GM19035 (cell line): ENCODE measurements around the gene EXTL2.
A peak's percentile ranks its signal among the peaks of the same experiment; 100 is the strongest.
"Not testable (repeated sequence)": the region's sequence is repeated elsewhere in the genome, so short reads cannot be mapped to it uniquely, and the experiment has no call there.

Source experiments
- ATAC-seq: cut with Tn5 transposase; IDR thresholded peaks from one replicate; pipeline ENCODE4 v1.9.1; 2021; ENCODE audit not compliant: unreplicated experiment

EXTL2 gene

DNA sequence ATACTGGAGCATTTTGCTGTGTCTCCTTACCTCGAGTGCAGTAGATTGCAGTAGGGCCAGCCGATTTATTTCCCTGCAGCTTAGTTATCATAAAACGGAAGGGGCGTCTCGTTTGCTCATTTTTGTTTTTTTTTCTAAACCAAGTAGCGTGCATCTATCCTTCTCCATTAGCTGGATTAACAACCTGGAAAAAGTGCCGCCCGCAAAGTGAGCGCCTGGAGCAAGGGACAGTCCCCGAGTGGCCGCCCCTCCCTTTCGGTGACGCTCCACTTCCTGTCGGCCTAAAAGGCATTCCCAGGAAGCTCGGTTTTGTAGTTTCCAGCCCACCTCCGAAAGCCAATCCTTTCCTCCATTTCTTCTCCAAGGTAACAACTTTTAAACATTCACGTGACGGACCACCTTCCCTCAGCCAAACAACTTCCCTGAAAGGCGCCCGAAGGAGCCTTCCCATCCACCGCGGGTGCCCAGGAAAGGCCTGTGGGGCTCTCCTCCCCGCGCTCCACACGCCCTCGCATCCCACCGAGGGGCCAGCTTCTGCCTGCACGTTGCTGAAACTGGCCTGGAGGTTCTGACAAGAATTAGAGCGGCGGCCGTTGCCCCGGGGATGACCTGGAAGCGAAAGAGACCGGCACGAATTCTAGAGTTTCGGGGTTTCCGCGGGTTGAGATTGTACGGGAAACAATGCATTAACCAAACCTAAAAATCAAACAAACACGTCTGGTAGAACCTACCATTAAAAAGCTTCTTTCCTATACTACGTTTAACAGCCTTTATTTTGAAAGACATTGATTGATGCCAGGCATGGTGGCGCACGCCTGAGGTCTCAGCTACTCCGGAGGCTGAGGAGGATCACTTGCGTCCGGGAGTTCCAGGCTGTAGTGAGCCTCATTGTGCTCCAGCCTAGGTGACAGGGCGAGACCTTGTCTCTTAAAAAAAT, at the start of gene EXTL2:
TSS of gene EXTL2 (minus strand) at position 240 of the 937 bp plus-strand sequence. CDS start 6,085 bp downstream, outside the sequence.
- peak; percentile 34 for ATAC-seq

DNA sequence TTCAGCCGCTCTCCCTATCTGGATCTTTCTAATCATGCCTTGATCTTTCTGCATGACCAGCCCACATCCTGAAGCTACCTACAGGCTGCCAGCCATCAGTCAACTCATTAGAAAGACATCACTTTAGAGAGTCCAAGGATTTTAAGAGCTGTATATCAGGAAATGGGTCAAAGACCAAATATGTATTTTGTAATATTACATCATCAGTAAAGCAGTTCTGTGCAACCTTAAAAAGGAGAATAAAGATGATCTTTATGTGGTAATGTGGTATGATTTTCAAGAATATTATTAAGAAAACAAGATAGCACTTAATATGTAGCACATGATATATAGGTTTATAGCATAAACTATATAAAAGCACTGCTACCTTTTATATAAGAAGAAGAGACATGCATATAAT, 48.9 kb upstream of the EXTL2 start:
- no peak for ATAC-seq

GRCh38 chr1:100942304-100943046, 47.8 kb upstream of the EXTL2 start:
- no peak for ATAC-seq

DNA sequence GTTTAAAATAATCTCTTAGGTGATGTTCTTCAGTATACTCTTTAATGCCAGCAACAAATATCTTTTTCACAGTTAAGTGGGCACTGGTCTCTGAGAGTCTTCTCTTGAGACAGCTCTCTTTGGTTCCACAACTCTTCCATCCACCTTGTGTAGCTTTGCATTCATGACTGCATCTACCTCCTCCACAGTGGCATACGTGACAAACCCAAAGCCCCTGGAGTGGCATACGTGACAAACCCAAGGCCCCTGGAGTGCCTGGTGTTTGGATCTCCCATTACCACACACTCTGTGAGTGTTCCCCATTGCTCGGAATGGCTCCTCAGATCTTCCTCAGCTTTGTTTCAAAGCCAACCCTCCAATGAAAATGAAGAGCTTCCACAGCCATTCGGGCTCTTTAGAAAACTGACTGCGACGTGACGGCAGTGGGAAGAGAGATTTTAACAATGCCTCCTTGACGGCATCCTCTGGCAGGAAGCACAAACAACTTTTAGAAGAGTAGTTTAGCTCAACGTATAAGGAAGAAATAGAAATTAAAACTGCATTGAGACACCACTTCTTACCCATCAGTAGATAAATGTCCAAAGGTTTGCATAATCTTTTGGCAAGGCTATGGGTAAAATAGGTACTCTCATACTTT, 47.1 kb upstream of the EXTL2 start:
- ATAC-seq = no peak

DNA sequence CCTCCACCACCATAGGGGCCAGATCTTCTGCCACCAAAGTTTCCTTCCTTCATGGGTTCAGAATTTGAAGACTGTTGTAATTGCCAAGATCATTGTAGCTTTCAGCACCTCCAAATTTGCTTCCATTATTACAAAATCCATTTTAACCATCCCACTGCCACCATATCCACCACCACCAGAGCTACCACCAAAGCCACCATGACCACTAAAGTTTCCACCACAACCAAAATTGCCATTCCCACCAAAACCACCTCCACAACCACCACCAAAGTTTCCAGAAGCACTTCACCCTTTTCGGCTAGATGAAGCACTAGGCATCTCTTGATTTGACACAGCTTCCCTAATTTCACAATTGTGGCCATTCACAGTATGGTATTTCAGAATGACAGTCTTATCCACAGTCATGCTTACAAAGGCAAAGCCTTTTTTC, 46.5 kb upstream of the EXTL2 start:
- no peak for ATAC-seq

DNA sequence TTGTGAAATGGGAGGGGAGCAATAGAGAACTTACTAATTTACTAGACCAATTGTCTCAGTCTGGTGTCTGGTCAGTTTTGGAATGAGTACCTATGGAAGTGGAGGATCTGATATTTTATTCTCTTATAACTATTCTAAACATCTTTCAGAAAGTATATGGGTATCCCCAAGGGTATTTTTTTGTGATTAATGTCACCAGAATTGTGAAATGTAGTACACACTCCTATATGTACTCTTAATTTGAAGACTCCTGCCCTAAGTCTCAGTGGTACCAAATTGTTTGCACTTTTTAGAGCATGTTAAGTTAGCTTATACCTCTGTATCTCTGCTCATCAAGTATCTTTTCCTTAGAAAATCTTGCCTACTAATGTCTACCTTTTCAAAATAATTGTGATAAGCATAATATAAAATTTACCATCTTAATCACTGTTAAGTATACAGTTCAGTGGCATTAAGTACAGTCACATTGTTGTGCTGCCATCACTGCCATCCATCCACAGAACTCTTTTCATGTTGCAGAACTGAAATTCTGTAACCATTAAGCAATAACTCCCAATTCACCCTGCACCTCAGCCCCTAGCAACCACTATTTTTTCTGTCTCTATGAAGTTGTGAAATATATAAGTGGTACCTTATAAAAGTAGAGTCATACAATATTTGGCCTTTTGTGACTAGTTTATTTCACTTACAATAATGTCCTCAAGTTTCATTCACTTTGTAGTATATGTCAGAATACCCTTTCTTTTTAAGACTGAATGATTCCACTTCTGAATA, 41.7 kb upstream of the EXTL2 start:
- ATAC-seq = no peak

DNA sequence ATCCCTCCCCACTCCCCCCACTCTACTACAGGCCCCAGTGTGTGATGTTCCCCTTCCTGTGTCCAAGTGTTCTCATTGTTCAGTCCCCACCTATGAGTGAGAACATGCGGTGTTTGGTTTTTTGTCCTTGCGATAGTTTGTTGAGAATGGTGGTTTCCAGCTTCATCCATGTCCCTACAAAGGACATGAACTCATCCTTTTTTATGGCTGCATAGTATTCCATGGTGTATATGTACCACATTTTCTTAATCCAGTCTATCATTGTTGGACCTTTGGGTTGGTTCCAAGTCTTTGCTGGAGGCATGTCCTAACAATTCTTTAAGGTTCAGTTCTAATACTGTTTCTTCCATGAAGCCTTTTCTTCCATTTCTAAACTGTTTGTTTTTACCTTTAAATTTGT, 38.9 kb upstream of the EXTL2 start:
- not testable (repeated sequence) for ATAC-seq

- ATAC-seq = no peak
These were observed 37.1 kb upstream of the EXTL2 start for GRCh38 chr1:100931716-100932115.

GRCh38 chr1:100930494-100930893, 35.9 kb upstream of the EXTL2 start:
- ATAC-seq = no peak

DNA sequence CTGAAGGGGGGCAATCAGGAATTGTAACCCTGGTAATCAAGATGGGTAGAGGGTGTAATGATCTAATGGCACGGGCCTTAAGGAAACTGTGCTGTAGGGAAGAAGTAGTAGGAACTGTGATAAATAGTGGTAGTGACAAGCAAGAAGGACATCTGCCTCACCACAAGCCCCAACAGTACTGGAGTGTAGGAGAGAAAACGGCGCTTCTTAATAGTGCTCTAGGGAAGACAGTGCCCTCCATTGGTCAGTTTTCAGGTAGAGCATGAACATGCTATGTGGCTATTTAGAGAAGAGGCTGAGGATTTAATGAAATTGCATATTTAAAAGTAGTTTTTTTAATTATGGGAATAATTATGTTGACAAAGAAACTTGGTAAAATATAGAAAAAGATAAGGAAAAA, 33.5 kb upstream of the EXTL2 start:
- no peak for ATAC-seq

GRCh38 chr1:100927276-100927675, 32.6 kb upstream of the EXTL2 start:
- no peak for ATAC-seq

- ATAC-seq = no peak
These were observed 31.6 kb upstream of the EXTL2 start for GRCh38 chr1:100926240-100926639.

GRCh38 chr1:100924991-100925390, 30.3 kb upstream of the EXTL2 start:
- no peak for ATAC-seq

GRCh38 chr1:100924212-100924611, 29.6 kb upstream of the EXTL2 start:
- no peak for ATAC-seq

DNA sequence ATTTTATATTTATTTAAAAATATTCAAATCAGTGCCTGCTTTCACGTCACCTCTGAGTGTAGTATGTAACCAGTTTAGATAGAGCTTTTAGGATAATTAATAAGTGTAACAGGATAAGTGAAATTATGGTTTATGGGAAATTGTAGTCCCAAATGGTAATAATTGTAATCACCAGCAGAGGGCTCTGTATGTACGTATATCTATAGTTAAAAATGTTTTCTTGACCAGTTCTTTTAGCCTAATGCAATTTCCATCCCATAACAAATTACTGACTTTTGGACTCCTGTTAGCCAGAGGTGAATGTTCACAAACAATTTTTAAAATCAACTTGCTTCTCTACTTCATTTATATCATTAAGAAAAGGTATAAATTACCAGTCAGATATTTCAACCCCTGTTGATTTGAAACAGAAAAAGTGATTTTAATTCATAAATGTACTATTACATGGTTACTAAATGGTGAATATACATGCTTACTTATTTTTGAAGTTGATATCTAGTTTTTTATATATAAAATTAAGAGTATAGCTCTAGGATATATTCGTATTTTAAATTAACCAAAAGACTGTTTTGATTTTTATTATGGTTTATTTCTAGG, 26.6 kb upstream of the EXTL2 start:
- ATAC-seq = no peak

GRCh38 chr1:100912019-100912418, 17.4 kb upstream of the EXTL2 start:
- no peak for ATAC-seq

DNA sequence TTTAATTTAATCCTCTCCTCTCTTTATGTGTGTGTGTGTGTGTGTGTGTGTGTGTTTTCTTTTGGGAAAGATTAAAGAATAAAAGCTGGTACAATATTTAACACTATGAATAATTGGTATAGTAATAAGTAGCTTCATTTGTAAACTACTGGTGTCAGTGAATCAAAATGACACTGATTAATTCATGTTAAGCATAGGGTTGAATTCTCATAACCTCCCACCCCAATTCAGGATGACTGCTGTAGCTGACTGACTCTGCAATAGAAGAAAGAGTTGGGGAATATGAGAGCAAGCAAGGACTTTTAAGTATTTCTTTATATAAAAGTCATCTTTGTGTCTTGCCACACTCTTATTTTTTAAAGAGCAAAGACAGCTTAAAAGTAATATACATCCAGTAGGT, 14.4 kb upstream of the EXTL2 start:
- ATAC-seq = no peak

- no peak for ATAC-seq
These were observed 13.2 kb upstream of the EXTL2 start for GRCh38 chr1:100907887-100908286.

DNA sequence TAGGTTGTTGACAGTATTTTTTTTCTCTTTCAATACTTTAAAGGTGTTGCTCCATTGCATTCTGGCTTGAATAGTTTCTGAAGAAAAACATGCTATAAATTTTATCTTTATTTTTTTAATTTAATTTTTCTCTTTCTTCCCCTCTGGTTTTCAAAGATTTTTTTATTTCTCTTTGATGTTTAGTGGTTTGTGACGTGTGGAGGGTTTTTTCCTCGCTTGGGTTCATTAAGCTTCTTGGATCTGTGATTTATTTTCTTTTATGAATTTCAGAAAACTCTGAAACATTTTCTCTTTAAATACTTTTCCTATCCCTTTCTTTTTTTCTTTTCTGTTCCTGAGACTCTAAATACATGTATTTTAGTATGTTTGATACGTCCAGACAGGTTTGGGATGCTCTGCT, 10.5 kb upstream of the EXTL2 start:
- ATAC-seq = no peak

DNA sequence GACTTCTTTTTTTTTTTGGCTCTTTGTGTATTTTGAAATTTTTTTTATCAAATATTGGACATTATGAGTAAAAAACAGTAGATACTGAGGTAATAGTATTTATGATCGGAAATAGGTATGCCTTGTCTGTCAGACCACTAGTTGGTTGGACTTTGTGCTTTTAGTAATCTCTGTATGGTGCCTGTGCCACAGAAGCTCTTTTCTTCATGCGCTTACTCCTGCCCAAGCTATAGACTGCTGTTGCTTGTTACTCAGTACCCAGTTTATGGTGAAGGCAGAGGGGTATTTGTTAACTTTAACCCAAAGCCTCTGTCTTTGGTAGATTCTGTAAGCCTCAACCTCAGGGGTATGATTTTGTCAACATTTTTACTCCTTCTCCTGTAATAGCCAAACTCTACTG, 9.9 kb upstream of the EXTL2 start:
- ATAC-seq = no peak
